MCF 10A (cell line): ENCODE measurements around the gene HMGB1. TPM values are rescaled to one million over a fixed set of nuclear protein-coding genes. Genes with fewer than 3 reads are reported as not detected.

ENCODE experiments used
- BruUV-seq: library from RNA; stranded (reverse); fragments of 400-500 nt; replicated peaks from 2 replicates; lab custom pipeline; 2021; lab: Mats Ljungman, UMichigan
- CTCF ChIA-PET: fragments of 300-600 bp; sonication (Branson Sonifier 250); formaldehyde crosslinking; extraction: SDS; loops from one replicate; lab custom pipeline; 2021; ENCODE audit warnings: antibody characterized with exemption, inconsistent platforms; lab: Yijun Ruan, JAX
- POLR2A ChIA-PET: fragments of 300-600, 350-650 bp; sonication (Branson Sonifier 250); formaldehyde crosslinking; extraction: SDS; loops from one replicate; lab custom pipeline; 2020; ENCODE audit warnings: antibody characterized with exemption, inconsistent platforms; lab: Yijun Ruan, JAX
- DNase-seq: peaks from one replicate; pipeline ENCODE4 v3.0.0-alpha.2; 2018; ENCODE audit not compliant: unreplicated experiment
- H3K27ac Mint-ChIP-seq: one replicate; pipeline ENCODE4 v1.8.0; 2022; ENCODE audit warnings: mild to moderate bottlenecking, low read depth, mixed read lengths; ENCODE audit not compliant: unreplicated experiment
- H3K27me3 Mint-ChIP-seq: one replicate; pipeline ENCODE4 v1.8.0; 2022; ENCODE audit warnings: mixed read lengths; ENCODE audit not compliant: insufficient read depth, unreplicated experiment
- H3K36me3 Mint-ChIP-seq: one replicate; pipeline ENCODE4 v1.8.0; 2022; ENCODE audit warnings: mild to moderate bottlenecking, moderate library complexity, mixed read lengths; ENCODE audit not compliant: insufficient read depth, unreplicated experiment
- H3K4me1 Mint-ChIP-seq: one replicate; pipeline ENCODE4 v1.8.0; 2022; ENCODE audit warnings: mixed read lengths; ENCODE audit not compliant: insufficient read depth, unreplicated experiment
- H3K4me3 Mint-ChIP-seq: one replicate; pipeline ENCODE4 v1.8.0; 2022; ENCODE audit warnings: mild to moderate bottlenecking, moderate library complexity, mixed read lengths; ENCODE audit not compliant: unreplicated experiment
- H3K9me3 Mint-ChIP-seq: one replicate; pipeline ENCODE4 v1.8.0; 2022; ENCODE audit warnings: mixed read lengths; ENCODE audit not compliant: unreplicated experiment
- intact Hi-C: fragments of 100-400 bp; cut with micrococcal nuclease; formaldehyde crosslinking; loops from 2 replicates; pipeline ENCODE4 v1.14.1; 2022
- total RNA-seq: library from RNA; stranded (reverse); gene quantifications from 2 replicates; pipeline ENCODE4 v1.2.3, GENCODE V29; 2022
- TF ChIP-seq, protein P1 (sequence below): fragments of 200-600 bp; IDR thresholded peaks from one replicate; pipeline ENCODE4 v1.8.0; 2022; ENCODE audit warnings: antibody characterized with exemption, mild to moderate bottlenecking; ENCODE audit not compliant: unreplicated experiment

The HMGB1 gene
- total RNA-seq, 1 experiment from 2014 or later: 302 TPM

DNA sequence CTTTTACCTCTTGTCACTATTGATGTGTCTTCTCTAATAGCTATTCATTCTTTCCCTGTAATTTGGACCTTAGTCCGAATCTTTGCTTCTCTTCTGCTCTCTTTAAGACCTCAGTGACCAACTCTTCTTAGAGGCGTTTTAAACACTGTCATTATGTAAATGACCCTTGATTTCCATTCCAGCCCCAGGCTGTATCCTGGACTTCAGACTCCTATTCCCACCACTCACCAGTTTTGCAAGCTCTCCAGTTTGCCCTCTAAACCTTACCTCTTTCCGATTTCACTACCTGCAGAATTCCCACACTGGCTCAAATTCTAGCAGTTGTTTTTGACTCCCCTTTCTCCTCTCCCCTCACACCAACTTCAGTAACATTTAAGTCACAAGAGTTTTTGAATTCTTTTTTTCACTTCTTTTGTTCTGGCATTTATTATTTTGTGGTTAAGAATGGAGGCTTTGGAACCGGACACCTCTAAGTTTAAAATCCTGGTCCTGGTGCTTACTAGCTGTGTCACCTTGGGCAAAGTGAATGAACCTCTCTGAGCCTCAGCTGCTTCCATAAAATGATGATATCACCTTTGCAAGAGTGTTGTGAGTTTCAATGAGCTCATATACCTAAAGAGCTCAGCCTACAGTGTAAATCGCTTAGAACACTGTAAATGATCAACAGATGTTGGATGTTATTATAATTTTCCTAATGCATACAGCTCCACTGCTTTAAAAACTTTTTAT lies 13.6 kb upstream of the HMGB1 start:
- no TSS peak for BruUV-seq

DNA sequence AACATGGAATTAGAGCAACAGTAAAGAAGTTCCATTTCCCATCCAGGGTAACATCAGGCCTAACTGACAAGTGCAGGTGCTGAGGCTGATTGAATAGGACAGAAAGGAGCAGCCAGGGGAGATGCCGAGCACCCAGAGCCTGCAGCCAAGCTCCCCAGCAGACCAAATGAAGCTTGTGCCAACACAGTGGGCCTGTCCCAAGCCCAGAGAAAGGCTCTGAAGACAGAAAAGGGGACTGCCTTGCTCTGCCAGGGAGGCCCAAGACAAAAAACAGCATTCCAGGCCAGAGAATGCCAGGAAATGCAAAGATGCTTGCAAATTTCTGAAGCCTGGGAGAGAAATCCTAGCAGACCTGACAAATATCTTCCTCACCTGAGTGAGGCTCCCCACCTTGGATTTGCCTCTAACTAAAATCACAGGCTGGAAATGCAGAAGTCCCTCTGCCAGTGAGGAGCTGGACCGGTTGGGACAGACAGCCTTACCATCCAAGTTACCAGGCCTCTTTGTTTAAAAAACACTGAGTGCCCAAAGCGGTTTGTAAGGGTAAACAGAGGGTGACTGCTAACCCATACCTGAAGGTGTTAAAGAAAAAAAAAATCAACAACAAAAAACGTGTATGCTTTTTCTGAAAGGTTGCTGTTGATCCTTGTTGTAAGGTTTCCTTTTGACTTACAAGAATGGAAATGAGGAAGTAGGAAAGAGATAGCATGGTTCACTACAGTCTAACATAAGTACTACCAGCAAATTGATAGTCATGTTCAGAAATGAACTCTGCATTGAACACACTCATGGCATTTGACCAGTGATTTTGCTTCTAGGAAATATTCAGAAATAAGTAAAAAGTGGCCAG lies 11.8 kb upstream of the HMGB1 start:
- H3K4me1 Mint-ChIP-seq: no peaks in the 10 kb centered on the region
- no peak overlapping the region for H3K4me3 Mint-ChIP-seq
- DNase-seq: no peak
- no peaks in the 10 kb centered on the region for H3K27me3 Mint-ChIP-seq
- ChIA-PET POLR2A (no interaction called here), CTCF (no interaction called here)
- H3K9me3 Mint-ChIP-seq: no peaks in the 10 kb centered on the region
- H3K27ac Mint-ChIP-seq: no peak overlapping the region
- H3K36me3 Mint-ChIP-seq: no peaks in the 10 kb centered on the region
- TF ChIP-seq, protein P1, sequence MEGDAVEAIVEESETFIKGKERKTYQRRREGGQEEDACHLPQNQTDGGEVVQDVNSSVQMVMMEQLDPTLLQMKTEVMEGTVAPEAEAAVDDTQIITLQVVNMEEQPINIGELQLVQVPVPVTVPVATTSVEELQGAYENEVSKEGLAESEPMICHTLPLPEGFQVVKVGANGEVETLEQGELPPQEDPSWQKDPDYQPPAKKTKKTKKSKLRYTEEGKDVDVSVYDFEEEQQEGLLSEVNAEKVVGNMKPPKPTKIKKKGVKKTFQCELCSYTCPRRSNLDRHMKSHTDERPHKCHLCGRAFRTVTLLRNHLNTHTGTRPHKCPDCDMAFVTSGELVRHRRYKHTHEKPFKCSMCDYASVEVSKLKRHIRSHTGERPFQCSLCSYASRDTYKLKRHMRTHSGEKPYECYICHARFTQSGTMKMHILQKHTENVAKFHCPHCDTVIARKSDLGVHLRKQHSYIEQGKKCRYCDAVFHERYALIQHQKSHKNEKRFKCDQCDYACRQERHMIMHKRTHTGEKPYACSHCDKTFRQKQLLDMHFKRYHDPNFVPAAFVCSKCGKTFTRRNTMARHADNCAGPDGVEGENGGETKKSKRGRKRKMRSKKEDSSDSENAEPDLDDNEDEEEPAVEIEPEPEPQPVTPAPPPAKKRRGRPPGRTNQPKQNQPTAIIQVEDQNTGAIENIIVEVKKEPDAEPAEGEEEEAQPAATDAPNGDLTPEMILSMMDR: no peak
- intact Hi-C loops: no loop called here
- BruUV-seq: no TSS peak

More for the DNA sequence above, 13.6 kb upstream of the HMGB1 start:
- H3K27me3 Mint-ChIP-seq: no peaks in the 10 kb centered on the region
- intact Hi-C loops: no loop called here
- ChIA-PET POLR2A (interaction anchor here (0.6 to 1.4 kb wide), 2 partner anchors 8 to 11 kb away, joined by 3 to 6 read pairs; no protein-coding TSS in a partner anchor), CTCF (interaction anchor here (0.6 to 0.8 kb wide), 3 partner anchors 34 to 571 kb away, joined by 3 to 4 read pairs (median 3); no protein-coding TSS in a partner anchor)
- no peaks in the 10 kb centered on the region for H3K4me1 Mint-ChIP-seq
- TF ChIP-seq, protein P1: no peak
- no peaks in the 10 kb centered on the region for H3K9me3 Mint-ChIP-seq
- no peaks in the 10 kb centered on the region for H3K36me3 Mint-ChIP-seq
- no peak for DNase-seq
- no peak overlapping the region for H3K27ac Mint-ChIP-seq
- no peak overlapping the region for H3K4me3 Mint-ChIP-seq

- TF ChIP-seq, protein P1: no peak
- Mint-ChIP-seq H3K4me3 (no peak overlapping the region), H3K27me3 (no peaks in the 10 kb centered on the region), H3K4me1 (no peaks in the 10 kb centered on the region), H3K9me3 (no peaks in the 10 kb centered on the region), H3K27ac (no peak overlapping the region), H3K36me3 (no peaks in the 10 kb centered on the region)
- POLR2A ChIA-PET: no interaction called here
- CTCF ChIA-PET: no interaction called here
- intact Hi-C loops: no loop called here
- BruUV-seq: no TSS peak
- no peak for DNase-seq
Observed at GRCh38 chr13:30473675-30474074, 7.9 kb upstream of the HMGB1 start.

GRCh38 chr13:30466841-30467252 lies 1.1 kb upstream of the HMGB1 start:
- H3K4me1 Mint-ChIP-seq: peaks cover 6% of the 10 kb centered on the region
- intact Hi-C loops: loop anchor here (1.0 to 10.0 kb wide), 4 partner anchors 85 to 577 kb away; no protein-coding TSS in a partner anchor
- no peak for DNase-seq
- BruUV-seq: no TSS peak
- H3K27ac Mint-ChIP-seq: no peak overlapping the region
- ChIA-PET CTCF (interaction anchor here (0.6 kb wide), 1 partner anchor 36 kb away, joined by 3 read pairs; no protein-coding TSS in a partner anchor), POLR2A (interaction anchor here (0.6 to 1.7 kb wide), 3 partner anchors 10 to 151 kb away, joined by 3 to 6 read pairs (median 4); partner anchors contain the start of gene USPL1)
- TF ChIP-seq, protein P1: no peak
- peaks cover 34% of the 10 kb centered on the region for H3K36me3 Mint-ChIP-seq
- H3K27me3 Mint-ChIP-seq: no peaks in the 10 kb centered on the region
- no peaks in the 10 kb centered on the region for H3K9me3 Mint-ChIP-seq
- peak overlapping the region; percentile 88 for H3K4me3 Mint-ChIP-seq
